GM19193 (cell line): ENCODE measurements around the gene ZFHX3.

Source experiments
- POLR2A ChIP-seq: IDR thresholded peaks from 4 replicates; pipeline ENCODE4 v1.6.1; 2011; ENCODE audit not compliant: insufficient read depth, insufficient read length; ENCODE audit errors: extremely low read depth

The ZFHX3 gene

GRCh38 chr16:72877374-72878028, 170.4 kb downstream of the ZFHX3 start:
- TF ChIP-seq POLR2A, result no peak

GRCh38 chr16:72876981-72877373, 171.0 kb downstream of the ZFHX3 start:
- TF ChIP-seq POLR2A, result no peak

GRCh38 chr16:72876221-72876620, 171.7 kb downstream of the ZFHX3 start:
- no peak for TF ChIP-seq POLR2A

- TF ChIP-seq POLR2A, result no peak
These were observed 172.5 kb downstream of the ZFHX3 start for GRCh38 chr16:72875291-72876031.

GRCh38 chr16:72873853-72874252, 174.1 kb downstream of the ZFHX3 start:
- TF ChIP-seq POLR2A, result no peak

GRCh38 chr16:72873044-72873443, 174.9 kb downstream of the ZFHX3 start:
- no peak for TF ChIP-seq POLR2A

GRCh38 chr16:72865835-72866234, 182.1 kb downstream of the ZFHX3 start:
- no peak for TF ChIP-seq POLR2A

- no peak for TF ChIP-seq POLR2A
These were observed 182.7 kb downstream of the ZFHX3 start for GRCh38 chr16:72865258-72865657.

GRCh38 chr16:72864130-72864833, 183.6 kb downstream of the ZFHX3 start:
- no peak for TF ChIP-seq POLR2A

- no peak for TF ChIP-seq POLR2A
These were observed 185.8 kb downstream of the ZFHX3 start for GRCh38 chr16:72862090-72862489.

- no peak for TF ChIP-seq POLR2A
These were observed 187.0 kb downstream of the ZFHX3 start for GRCh38 chr16:72860726-72861562.

GRCh38 chr16:72859581-72859980, 188.3 kb downstream of the ZFHX3 start:
- TF ChIP-seq POLR2A, result no peak

GRCh38 chr16:72858665-72859493, 189.0 kb downstream of the ZFHX3 start:
- TF ChIP-seq POLR2A, result no peak
